NCI-H128 (cell line): ENCODE data around the gene HS6ST2.

ENCODE experiments used
- DNase-seq: peaks from one replicate; lab custom pipeline; 2025; ENCODE audit not compliant: unreplicated experiment; lab: John Stamatoyannopoulos, UW

HS6ST2 gene

GRCh38 chrX:132807411-132808030 is 150.9 kb downstream of the HS6ST2 start:
- DNase-seq = no peak

DNA sequence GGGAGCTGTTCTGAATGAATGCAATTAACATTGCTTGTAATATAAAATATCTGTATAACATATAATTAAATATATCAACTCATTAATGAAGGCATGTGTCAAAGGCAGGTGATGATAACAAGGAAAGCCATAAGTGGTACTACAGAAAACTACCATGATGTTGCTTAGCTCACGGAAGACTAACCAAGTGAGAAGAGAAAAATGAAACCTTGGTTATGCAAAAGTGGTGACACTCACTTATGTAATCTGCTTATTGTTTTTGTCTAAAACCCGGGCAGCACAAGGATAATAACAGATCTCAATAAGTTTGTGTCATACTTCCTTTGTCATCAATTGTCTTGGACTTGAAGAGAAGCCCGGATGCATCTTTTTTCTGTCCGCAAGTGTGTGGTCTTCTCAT is 156.4 kb downstream of the HS6ST2 start:
- no peak for DNase-seq

DNA sequence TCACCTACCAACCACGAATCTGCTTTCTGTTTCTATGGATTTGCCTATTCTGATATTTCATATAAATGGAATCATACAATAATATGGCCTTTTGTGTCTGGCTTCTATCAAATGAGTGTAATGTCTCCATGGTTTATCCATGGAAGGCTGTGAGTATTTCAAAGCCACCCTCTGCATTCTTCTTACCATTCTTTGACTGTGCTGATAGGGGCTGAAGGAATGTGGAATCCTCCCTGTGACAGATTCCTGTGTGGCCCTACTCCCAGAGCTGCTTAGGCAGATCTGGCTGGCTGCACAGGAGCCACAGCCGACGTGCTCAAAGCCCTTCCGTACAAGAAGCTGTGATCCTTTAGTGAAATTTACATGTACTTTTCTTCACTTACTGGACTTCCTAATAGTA is 163.2 kb downstream of the HS6ST2 start:
- DNase-seq = no peak

- no peak for DNase-seq
These were observed 166.7 kb downstream of the HS6ST2 start for GRCh38 chrX:132791714-132792113.

GRCh38 chrX:132790329-132790728 is 168.1 kb downstream of the HS6ST2 start:
- no peak for DNase-seq

DNA sequence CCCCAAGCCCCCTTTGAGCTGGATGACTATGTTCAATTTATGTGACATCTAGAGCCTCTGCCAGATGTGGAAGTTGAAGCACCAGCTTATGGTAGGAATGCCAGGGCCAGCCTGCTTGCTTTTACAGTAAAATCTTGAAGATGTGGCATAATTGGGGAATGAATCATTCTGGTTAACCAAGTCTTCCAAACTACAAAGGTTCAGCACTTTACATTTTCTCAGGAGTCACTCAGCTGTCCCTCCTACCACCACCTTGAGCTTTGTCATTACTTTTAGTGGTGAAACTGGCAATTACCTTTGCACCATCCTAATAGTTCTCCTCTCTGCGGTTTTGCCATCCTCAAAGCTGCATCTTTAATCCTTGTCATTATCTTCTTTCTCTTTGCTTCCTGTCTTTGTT is 172.2 kb downstream of the HS6ST2 start:
- DNase-seq = no peak

DNA sequence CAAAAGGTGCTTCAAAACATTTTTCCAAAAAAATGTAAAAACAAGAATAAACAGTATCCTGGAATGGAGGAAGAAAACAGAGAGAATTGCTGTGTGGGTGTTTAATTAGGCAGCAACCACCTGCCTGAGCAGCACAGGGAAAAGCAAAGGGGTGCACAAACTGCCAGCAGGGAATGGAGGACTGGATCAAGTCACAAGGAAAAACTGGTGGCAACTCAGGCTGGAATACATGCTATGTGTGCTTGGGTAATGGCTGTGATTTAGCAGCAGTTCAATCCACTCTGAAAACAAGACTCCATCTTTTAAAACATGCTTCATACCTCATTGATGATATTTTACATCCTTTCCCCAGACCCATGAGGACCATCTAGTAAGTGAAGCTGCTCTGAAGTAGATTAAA is 179.5 kb downstream of the HS6ST2 start:
- no peak for DNase-seq

DNA sequence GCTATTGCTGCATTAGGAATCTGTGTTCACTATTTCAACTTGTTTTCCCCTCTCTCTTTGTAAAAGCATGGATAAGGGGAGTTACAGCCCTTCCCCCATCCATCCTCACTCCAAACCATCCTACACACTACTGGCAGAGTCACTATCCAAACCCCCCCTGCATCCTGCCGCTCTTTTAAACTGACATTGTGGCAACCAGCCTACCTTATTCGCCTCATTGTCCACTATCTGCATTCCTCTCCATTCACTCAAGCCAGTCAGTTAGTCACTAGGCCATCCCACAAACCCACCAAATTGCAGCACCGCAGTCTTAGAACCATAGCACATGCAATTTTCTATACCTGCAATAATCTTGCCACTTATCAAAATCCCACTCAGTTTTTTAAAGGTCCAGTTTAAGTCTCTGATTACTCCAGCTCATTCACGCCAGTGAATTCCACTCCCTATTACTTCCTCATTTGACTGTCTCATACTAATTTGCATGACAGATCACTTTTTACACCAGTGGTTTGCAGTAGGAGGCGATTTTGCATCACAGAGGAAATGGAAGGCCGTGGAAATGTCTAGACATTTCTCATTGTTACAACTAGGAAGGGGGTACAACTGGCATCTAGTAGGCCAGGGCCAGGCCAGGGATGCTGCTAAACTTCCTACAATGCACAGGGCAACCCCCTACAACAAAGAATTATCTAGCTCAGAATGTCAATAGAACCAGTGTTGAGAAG is 181.8 kb downstream of the HS6ST2 start:
- no peak for DNase-seq

DNA sequence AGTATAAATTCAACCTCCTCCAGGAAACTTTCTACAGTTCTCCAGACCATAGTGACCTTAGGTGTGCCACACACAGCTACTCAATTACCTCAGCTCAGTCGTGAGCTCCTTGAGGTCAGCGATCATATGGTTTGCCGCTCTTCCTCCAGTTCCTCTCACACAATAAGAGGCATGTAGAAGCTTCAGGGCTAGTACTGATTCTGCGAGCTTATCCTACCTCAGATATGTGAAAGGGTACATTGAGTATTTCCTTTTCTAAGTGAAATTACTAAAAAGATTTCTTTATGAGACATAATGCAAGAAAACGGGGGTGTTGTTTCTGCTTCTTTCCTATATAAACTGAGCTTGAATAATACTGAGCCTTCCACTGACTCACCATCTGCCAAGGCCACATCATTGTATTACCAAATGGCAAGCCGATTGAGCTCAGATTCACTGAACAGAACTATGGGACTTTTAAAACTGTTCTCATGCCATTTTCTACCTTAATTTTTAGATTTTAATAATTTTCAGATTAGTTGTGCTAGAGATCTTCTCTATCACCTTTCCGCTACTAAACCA is 183.1 kb downstream of the HS6ST2 start:
- DNase-seq = no peak

DNA sequence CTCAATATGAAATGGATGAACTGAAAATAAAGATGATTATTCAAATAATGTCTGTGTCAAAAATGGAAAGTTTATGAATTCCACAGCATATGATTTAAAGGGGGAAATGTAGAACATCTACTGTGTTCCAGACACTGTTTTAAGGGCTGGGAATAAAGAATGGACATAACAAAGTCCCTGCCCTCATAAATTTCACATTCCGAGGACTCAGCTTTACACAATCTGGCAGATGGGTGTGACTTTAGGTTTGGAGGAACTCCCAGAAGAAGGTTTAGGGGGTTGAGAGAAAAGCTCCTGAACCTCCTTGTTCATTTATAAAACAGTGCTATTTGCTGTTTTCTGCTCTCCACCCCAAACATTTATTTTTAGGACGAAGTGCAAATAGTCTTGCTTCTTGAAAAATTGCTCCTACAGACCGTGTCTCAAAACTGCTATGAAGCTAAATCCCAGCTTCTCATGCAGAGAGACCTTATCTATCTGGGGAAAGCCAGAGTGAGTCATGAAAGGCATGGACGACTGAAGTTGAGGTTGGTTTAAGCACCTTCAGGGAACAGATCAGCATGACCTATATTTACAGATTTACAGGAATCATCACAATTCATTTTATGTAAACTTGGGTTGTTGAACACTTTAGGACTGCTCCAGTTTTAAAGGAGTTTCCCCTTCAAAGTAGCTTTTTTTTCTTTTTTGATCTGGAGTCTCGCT is 184.3 kb downstream of the HS6ST2 start:
- no peak for DNase-seq

DNA sequence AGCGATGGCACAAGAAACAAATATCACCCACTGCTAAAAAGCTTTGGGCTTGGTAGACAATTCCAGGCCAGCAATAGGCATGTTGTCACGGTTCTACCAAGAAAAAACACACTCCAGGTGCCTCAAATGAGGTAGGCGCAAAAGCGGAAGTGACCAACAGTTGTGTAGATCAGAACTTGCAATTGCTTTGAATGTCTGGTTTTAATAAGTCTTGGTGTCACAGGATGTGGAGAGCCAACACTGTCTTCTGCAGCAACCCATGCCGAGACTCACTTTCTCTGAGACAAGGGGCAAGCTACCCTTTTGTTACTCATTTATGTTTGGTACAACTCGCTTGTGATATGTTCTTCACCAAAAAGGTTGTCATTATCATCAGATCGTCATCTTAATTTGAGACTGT is 188.8 kb downstream of the HS6ST2 start:
- DNase-seq = no peak

DNA sequence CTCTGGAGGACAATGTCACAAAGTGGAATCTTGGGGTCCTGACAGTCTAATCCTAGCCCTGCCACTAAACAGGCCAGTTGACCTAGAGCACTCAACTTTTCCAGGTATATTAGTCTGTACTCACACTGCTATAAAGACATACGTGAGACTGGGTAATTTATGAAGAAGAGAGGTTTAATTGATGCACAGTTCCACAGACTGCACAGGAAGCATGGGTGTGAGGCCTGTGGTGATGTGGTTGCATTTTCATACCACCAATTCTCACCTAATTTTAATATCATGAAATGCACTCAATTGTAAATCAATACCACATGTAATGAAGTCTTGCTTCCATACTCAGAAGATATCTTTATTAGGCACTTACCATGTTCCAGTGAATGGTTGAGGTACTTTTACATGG is 192.0 kb downstream of the HS6ST2 start:
- DNase-seq = no peak

- DNase-seq = no peak
These were observed 194.9 kb downstream of the HS6ST2 start for GRCh38 chrX:132763528-132763927.

DNA sequence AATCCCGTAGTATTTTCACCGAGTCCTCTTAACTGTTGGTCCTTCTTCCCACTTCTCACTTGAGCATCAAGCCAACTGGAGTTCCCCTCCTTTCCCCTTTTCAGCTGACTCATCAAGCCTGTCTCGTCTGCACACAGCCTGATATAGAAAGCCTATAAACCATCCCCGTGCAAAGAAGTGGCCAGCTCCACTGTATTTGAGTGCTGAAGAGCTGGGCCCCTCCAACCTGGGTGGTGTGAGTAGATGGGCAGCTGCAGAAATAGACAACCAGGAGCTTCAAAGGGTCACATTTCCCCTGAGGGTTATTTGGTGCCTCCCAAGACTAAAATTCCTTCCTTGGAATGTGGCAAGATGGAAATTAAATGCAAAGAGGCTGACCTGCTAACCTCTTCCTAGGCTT is 199.7 kb downstream of the HS6ST2 start:
- no peak for DNase-seq

DNA sequence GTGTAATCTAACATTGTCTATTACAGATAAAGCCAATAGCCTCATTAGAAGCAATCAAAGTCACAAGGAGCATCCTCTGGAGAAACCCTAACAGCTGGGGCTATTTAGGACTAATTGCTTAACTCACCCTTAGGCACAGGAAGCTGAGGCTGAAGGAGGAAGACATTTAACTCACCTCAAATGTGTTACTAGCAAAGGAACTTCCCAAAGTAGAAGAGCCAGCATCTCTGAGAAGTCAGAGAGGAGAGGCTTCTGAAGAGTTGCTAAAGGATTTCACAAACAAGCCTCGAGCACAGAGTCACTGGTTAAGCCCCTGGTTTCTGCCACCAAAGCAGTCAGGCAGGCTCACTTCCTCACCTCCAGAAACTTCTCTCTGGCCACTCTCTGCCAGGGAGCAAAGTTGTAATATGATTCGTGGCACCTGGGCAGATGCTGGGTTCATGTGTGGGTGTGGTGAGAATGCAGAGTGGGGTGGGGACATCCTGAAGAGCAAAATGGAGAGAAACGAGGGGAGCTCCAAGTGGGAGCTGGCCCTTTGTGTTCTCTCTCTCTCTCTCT is 201.3 kb downstream of the HS6ST2 start:
- DNase-seq = no peak

GRCh38 chrX:132756439-132756838 is 202.0 kb downstream of the HS6ST2 start:
- DNase-seq = no peak

GRCh38 chrX:132751063-132751690 is 207.3 kb downstream of the HS6ST2 start:
- DNase-seq = no peak

DNA sequence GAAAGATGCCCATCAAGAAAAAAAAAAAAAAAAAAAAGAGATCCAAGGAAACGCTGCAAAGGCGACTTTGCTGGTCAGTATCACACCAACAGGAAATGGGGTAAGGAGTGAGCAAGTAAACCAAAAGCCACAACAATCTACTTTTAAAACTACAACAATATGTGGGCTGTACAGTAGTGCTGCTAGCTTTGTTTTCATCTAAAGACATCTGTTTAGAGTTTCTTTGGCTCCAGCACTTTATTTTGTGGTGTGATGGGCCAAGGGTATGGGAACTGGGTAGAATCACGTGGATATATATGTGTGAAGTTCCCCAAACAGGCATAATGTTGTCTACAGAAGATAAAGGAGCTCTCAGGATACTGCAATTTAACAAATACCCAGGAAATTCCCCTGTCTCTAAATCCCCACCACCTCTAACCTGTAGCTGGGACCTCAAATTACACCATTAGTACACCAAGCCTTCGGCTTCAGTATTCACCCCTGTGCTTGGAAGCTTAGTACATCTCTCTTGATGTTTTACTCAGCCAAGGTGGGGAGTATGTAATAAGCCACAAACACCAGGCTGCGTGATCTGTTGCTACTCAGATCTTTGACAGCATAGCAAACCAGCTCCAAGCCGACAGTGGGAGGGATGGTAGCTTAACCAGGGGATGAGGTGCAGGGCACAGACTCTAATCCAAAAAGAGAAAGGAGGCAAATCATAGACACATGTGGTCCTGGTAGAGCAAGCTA is 207.9 kb downstream of the HS6ST2 start:
- no peak for DNase-seq

- DNase-seq = no peak
These were observed 209.0 kb downstream of the HS6ST2 start for GRCh38 chrX:132749406-132749805.

DNA sequence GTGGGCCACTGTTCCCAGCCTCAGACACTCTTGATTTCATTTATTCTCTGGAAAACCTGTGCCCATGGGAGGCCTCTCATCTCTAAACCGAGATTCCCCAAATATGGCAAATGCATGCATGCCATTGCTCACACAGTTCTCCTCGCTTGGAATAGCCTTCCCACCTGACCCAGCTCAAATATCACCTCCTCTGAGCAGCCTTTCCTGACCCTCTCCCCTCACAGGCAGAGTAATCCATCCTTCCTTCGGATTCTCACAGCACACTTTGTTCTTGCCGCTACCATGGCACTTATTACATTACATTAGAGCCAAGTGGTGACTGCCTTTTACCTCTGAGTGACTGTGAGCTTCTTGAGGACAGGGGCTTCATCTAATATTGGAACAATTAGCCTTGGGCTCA is 209.5 kb downstream of the HS6ST2 start:
- DNase-seq = no peak

GRCh38 chrX:132748268-132748667 is 210.2 kb downstream of the HS6ST2 start:
- no peak for DNase-seq
